ENCODE measurements around the gene CYSRT1. TPM values are rescaled to one million over a fixed set of nuclear protein-coding genes. Genes with fewer than 3 reads are reported as not detected.

CYSRT1 gene
- total and polyA plus RNA-seq, 2 donors (not counting 3 experiments of a cell fraction or from before 2014, with no cell fraction given) = 0.44 to 1.1 TPM

DNA sequence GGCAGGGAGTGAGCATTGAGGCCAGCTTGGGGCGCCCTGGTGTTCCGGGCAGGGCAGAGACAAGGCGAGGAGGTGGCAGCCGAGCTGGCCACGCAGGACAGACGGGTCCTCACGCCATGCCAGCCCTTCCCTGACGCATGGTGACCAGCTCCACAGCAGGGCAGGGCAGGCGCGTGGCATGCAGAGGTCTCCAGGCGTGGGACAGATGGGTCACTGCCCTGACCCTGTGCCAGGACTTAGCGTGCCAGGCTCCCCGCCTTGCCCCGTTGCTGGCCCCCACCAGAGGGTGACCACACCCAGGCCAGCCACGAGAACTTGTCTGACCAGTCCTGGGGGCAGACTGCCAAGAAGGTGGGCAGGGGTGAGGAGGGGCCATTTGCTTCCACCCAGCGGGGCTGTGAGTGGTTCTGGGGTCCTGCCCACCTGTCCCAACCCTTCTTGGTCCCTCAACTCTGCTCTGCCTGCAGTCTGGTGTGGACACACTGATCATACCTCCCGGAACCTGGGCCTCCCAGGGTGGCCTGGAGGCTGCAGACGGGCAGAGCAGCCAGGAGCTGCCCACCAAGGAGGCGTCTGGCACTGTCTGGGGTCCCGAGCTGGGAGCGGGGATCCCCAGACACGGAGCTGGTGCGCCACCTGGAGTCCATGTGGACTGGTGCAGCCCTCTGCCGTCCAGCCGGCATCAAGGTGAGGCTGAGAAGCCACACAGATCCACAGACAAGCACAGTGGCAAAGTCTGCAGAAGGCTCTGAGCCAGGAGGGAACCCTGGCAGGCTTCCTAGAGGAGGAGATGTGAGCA lies 2.3 kb downstream of the CYSRT1 start, which contains the start of gene RNF224:
Gene RNF224 (plus strand): TSS at position 449 of the 799 bp plus-strand sequence. CDS start 834 bp downstream, outside the sequence.
- no peaks in the 10 kb centered on the region for H3K36me3 ChIP-seq (ENCODE audit: control insufficient read depth in 2 of 2, extremely low read depth in 1 of 2, insufficient read depth in 2 of 2, low read length in 2 of 2)
- H4K20me1 ChIP-seq (replicated peaks; ENCODE audit: control insufficient read depth, extremely low read depth, insufficient read depth, low read length) = no peaks in the 10 kb centered on the region
- POLR2A ChIA-PET = interaction anchor here (0.6 kb wide), 2 partner anchors 14 to 24 kb away, joined by 4 to 5 read pairs; partner anchors contain the start of gene TUBB4B
- H3K27ac ChIP-seq (ENCODE audit: insufficient read depth, low read depth, low read length) = no peak within 1 kb of the TSS
- peak; percentile 90 for FAIRE-seq
- CTCF ChIA-PET = interaction anchor here (0.6 to 6.3 kb wide), 31 partner anchors 10 to 380 kb away, joined by 3 to 63 read pairs (median 5); partner anchors contain the start of genes ANAPC2, DPP7, NPDC1 and SSNA1
- no peak within 1 kb of the TSS for H3K9ac ChIP-seq (replicated peaks; ENCODE audit: extremely low read depth, insufficient read depth, low read length)
- H3K79me2 ChIP-seq (ENCODE audit: control insufficient read depth, insufficient read depth, low read length) = no peaks in the 10 kb centered on the region
- no TSS peak for BruUV-seq (replicated peaks)
- dilution Hi-C loops (cut with MboI; ENCODE audit: extremely low pct_ligation_motif_present, low sequenced_read_pairs) = no loop called here
- no peak within 1 kb of the TSS for H2AFZ ChIP-seq (ENCODE audit: low read depth, low read length)
- no peak within 1 kb of the TSS for H3K4me3 ChIP-seq (replicated peaks in 1 of 3; ENCODE audit: insufficient read depth in 1 of 3, low read depth in 1 of 3, low read length in 3 of 3)
- H3K4me2 ChIP-seq (ENCODE audit: insufficient read depth, low read length) = no peak within 1 kb of the TSS
- H3K9me1 ChIP-seq (replicated peaks; ENCODE audit: control insufficient read depth, extremely low read depth, insufficient read depth, low read length) = no peaks in the 10 kb centered on the region
- TF ChIP-seq POLR2A (IDR thresholded peaks at IDR 0.05; ENCODE audit: low read depth, low read length) = no peak
- TF ChIP-seq, protein P1, sequence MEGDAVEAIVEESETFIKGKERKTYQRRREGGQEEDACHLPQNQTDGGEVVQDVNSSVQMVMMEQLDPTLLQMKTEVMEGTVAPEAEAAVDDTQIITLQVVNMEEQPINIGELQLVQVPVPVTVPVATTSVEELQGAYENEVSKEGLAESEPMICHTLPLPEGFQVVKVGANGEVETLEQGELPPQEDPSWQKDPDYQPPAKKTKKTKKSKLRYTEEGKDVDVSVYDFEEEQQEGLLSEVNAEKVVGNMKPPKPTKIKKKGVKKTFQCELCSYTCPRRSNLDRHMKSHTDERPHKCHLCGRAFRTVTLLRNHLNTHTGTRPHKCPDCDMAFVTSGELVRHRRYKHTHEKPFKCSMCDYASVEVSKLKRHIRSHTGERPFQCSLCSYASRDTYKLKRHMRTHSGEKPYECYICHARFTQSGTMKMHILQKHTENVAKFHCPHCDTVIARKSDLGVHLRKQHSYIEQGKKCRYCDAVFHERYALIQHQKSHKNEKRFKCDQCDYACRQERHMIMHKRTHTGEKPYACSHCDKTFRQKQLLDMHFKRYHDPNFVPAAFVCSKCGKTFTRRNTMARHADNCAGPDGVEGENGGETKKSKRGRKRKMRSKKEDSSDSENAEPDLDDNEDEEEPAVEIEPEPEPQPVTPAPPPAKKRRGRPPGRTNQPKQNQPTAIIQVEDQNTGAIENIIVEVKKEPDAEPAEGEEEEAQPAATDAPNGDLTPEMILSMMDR (IDR thresholded peaks at IDR 0.05; ENCODE audit: extremely low read depth in 1 of 2, insufficient read depth in 1 of 2, low read depth in 1 of 2, low read length in 2 of 2) = peak; percentile 86 to 95
- H3K27me3 ChIP-seq (ENCODE audit: control insufficient read depth in 2 of 2, insufficient read depth in 2 of 2, low read length in 2 of 2) = no peaks in the 10 kb centered on the region
- peaks cover 12% of the 10 kb centered on the region for H3K4me1 ChIP-seq (ENCODE audit: control insufficient read depth, extremely low read depth, insufficient read depth, low read length)
- intact Hi-C loops (cut with micrococcal nuclease) = loop anchor here (1.0 to 2.0 kb wide), 3 partner anchors 50 to 181 kb away; partner anchors contain the start of gene NPDC1
- DNase-seq (ENCODE audit: low read depth, low spot score) = peak; percentile 68
- no peaks in the 10 kb centered on the region for H3K9me3 ChIP-seq (replicated peaks; ENCODE audit: control insufficient read depth, insufficient read depth, low read length)
